ENCODE data around the gene CLEC19A. TPM values are rescaled to one million over a fixed set of nuclear protein-coding genes. Genes with fewer than 3 reads are reported as not detected.

The CLEC19A gene
- total and polyA plus RNA-seq, 2 donors (not counting 3 experiments of a cell fraction or from before 2014, with no cell fraction given) = not detected

- Histone ChIP-seq H3K79me2 (ENCODE audit: control insufficient read depth, insufficient read depth, low read length) (no peaks in the 10 kb centered on the region), H3K4me1 (ENCODE audit: control insufficient read depth, extremely low read depth, insufficient read depth, low read length) (no peaks in the 10 kb centered on the region), H4K20me1 (replicated peaks; ENCODE audit: control insufficient read depth, extremely low read depth, insufficient read depth, low read length) (no peaks in the 10 kb centered on the region), H3K27me3 (ENCODE audit: control insufficient read depth in 2 of 2, insufficient read depth in 2 of 2, low read length in 2 of 2) (no peaks in the 10 kb centered on the region), H3K27ac (ENCODE audit: insufficient read depth, low read depth, low read length) (no peak overlapping the region), H3K4me3 (replicated peaks in 1 of 3; ENCODE audit: insufficient read depth in 1 of 3, low read depth in 1 of 3, low read length in 3 of 3) (no peak overlapping the region), H3K9me3 (replicated peaks; ENCODE audit: control insufficient read depth, insufficient read depth, low read length) (no peaks in the 10 kb centered on the region), H3K4me2 (ENCODE audit: insufficient read depth, low read length) (no peak overlapping the region), H3K9ac (replicated peaks; ENCODE audit: extremely low read depth, insufficient read depth, low read length) (no peak overlapping the region), H3K9me1 (replicated peaks; ENCODE audit: control insufficient read depth, extremely low read depth, insufficient read depth, low read length) (no peaks in the 10 kb centered on the region), H3K36me3 (ENCODE audit: control insufficient read depth in 2 of 2, extremely low read depth in 1 of 2, insufficient read depth in 2 of 2, low read length in 2 of 2) (no peaks in the 10 kb centered on the region), H2AFZ (ENCODE audit: low read depth, low read length) (no peak overlapping the region)
- dilution Hi-C loops (cut with MboI; ENCODE audit: extremely low pct_ligation_motif_present, low sequenced_read_pairs) (no loop called here), intact Hi-C loops (cut with micrococcal nuclease) (no loop called here)
- DNase-seq (ENCODE audit: low read depth, low spot score) (no peak), FAIRE-seq (no peak)
- no TSS peak for BruUV-seq (replicated peaks)
- POLR2A ChIA-PET = no interaction called here
- TF ChIP-seq EZH2 (IDR thresholded peaks at IDR 0.05; ENCODE audit: borderline replicate concordance, low read depth, low read length, severe bottlenecking) (no peak), JUN (IDR thresholded peaks at IDR 0.05; ENCODE audit: borderline replicate concordance, insufficient read depth, insufficient read length, low read depth) (no peak), FOS (IDR thresholded peaks at IDR 0.05; ENCODE audit: borderline replicate concordance, insufficient read depth, low read length) (no peak), GATA2 (IDR thresholded peaks at IDR 0.05; ENCODE audit: insufficient read depth, insufficient read length, low read depth, low read length) (no peak), POLR2AphosphoS5 (IDR thresholded peaks at IDR 0.05; ENCODE audit: insufficient read depth, low read depth, low read length) (no peak), POLR2A (IDR thresholded peaks at IDR 0.05; ENCODE audit: low read depth, low read length) (no peak), MYC (IDR thresholded peaks at IDR 0.05; ENCODE audit: low read depth, low read length) (no peak)
- TF ChIP-seq, protein P1, sequence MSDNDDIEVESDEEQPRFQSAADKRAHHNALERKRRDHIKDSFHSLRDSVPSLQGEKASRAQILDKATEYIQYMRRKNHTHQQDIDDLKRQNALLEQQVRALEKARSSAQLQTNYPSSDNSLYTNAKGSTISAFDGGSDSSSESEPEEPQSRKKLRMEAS (IDR thresholded peaks at IDR 0.05; ENCODE audit: insufficient read depth, insufficient read length) = no peak
- TF ChIP-seq, protein P2, sequence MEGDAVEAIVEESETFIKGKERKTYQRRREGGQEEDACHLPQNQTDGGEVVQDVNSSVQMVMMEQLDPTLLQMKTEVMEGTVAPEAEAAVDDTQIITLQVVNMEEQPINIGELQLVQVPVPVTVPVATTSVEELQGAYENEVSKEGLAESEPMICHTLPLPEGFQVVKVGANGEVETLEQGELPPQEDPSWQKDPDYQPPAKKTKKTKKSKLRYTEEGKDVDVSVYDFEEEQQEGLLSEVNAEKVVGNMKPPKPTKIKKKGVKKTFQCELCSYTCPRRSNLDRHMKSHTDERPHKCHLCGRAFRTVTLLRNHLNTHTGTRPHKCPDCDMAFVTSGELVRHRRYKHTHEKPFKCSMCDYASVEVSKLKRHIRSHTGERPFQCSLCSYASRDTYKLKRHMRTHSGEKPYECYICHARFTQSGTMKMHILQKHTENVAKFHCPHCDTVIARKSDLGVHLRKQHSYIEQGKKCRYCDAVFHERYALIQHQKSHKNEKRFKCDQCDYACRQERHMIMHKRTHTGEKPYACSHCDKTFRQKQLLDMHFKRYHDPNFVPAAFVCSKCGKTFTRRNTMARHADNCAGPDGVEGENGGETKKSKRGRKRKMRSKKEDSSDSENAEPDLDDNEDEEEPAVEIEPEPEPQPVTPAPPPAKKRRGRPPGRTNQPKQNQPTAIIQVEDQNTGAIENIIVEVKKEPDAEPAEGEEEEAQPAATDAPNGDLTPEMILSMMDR (IDR thresholded peaks at IDR 0.05; ENCODE audit: extremely low read depth in 1 of 2, insufficient read depth in 1 of 2, low read depth in 1 of 2, low read length in 2 of 2) = no peak
- CTCF ChIA-PET = no interaction called here
These were observed 14.0 kb downstream of the CLEC19A start for GRCh38 chr16:19299565-19299964.

Measured in endothelial cell of umbilical vein (primary cell).